HG03575 (cell line): ENCODE results near the gene AIFM2.

Experiments used
- ATAC-seq: cut with Tn5 transposase; IDR thresholded peaks from one replicate; pipeline ENCODE4 v1.9.1; 2021; ENCODE audit not compliant: unreplicated experiment, insufficient number of reproducible peaks, low FRiP score; ENCODE audit errors: extremely low read depth

The AIFM2 gene

DNA sequence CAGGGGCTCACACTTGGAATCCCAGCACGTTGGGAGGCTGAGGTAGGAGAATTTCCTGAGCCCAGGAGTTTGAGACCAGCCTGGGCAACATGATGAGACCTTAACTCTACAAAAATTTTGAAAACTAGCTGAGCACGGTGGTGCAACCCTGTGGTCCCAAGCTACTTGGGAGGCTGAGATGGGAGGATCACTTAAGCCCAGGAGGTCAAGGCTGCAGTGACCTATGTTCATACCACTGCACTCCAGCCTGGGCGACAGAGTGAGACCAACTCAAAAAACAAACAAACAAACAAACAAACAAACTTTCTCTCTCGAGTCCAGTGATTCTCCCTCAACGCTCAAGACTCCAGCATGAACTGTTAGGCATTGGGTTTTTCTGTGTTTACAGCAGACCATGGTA, 15.9 kb upstream of the AIFM2 start:
- ATAC-seq, result no peak

- no peak for ATAC-seq
Measured at GRCh38 chr10:70147259-70147625, 14.6 kb upstream of the AIFM2 start.

GRCh38 chr10:70146489-70147258, 14.0 kb upstream of the AIFM2 start, which contains the start of gene TYSND1:
Gene TYSND1 (minus strand): TSS chr10:70146700. CDS start chr10:70146586, 114 bp downstream.
- peak; percentile 80 for ATAC-seq

GRCh38 chr10:70145666-70146488, 13.3 kb upstream of the AIFM2 start:
- peak; percentile 3 for ATAC-seq

GRCh38 chr10:70145166-70145665, 12.6 kb upstream of the AIFM2 start:
- ATAC-seq, result no peak

DNA sequence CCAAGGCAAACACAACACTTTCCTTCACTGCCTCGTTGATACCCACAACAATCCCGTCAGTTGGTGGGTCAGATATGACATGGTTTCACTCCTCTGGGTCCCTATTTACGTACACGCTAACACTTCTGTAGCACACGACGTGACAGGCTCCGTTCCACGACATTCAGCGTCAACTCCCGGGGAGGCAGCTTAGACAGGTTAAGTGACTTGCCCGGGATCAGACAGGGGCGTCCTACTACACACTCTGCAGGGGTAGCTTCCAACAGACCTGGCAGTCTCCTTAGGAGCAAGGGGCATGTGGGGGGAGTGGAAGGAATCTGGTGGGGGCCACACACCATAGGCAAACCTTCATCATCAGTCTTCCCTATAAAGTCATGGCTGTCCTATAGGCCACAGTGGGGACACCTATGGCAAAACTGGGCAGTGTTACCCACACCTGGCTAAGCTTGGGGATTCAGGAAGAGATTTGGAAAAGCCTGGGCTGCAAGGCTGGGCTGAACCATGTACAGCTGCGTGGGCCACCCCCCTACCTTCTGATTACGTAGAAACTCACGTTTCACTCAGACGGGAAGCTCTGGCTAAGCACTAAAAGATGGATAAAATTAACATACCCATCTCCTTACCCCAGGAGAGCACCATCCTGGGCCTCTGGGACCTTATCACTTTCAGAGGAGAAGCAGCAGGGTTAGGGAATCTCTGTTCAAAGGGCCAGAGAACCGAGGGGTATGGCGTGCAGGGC, 11.9 kb upstream of the AIFM2 start:
- ATAC-seq, result no peak

DNA sequence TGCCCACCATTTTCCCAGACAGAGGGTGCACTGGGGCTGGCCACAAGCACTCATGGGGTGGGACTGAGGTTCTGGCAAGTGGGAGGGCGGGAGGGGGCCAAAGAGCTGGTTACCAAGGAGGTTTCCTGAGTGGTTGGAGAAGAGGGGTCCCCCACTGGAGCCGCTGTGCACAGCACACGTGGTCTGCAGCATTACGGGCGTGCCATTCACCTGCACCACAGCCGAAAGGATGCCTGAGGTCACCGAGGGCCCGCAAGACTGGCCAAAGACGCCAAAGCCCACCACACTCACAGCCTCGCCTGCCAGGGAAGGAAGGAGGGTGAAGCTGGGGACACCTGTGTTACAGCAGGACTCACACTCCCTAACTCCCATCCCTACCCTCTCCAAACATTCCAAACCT, 9.9 kb upstream of the AIFM2 start:
- no peak for ATAC-seq

DNA sequence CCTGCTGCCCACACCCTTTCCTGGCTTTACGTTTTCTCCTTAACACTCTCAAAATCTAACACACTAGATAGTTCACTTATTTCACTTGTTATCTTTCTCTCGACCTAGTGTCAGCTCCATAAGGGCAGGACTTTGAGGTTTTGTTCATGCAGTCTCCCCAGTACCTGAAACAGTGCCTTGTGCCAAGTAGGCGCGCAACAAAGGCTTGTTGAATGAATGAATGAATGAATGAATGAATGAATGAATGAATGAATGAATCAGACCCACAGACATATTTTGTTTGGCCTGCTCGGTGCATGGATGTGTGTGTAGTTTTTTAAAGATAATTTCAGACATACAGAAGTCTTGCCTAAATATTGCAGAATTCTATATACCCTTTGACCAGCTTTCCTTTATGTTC, 7.7 kb upstream of the AIFM2 start:
- no peak for ATAC-seq

DNA sequence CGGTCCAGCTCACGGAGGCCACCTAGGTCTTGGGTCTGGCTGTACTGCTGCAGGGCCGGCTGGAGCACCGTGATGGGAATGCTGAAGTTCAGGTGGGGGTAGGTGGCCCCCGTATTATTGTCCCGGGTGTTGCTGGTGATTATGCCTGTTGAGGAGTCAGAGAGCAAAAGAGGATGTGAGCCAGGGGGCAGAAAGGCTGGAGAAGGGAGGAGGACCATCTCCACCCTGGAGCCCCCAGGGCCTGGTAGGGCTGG, 7.3 kb upstream of the AIFM2 start:
- ATAC-seq, result no peak

DNA sequence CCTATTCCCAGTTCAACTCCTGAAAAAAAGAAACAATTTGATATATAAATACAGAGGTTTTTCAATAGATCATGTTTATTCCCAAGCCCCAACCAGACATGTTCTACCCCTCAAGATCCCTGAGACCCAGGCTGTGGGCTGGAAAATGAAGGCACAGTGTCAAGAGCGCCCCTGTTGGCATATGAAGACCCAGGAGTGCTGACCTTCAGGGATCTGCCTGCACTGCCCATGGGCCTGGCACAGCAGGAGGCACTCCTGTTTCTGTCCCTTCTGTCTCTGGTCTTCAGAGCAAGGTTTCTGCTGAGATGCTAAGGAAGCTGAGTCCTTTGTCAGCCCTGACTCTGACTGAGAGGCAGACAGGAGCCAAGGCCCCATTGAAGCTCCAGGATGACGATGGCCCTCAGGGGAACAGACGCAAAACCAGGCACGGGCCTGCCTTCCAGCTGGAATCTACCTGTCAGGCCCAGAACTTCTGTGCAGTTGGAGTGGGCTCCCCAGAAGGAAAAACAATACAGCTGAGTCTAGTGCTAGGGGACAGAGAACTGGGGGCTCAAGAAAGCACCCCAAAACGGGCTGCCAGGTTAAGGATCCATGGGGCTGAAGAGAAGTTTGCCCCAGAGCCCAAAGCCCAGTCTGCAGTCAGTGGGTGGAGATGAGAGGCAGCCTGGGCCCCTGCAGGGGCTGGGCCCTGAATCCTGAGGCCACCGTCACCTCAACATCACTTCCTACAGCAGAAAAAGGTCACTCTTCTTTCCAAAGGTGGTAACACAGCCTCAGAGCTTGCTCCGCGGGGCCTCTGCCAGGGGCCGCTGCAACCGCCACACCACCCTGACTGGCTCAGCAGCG, 6.7 kb upstream of the AIFM2 start:
- ATAC-seq, result no peak

DNA sequence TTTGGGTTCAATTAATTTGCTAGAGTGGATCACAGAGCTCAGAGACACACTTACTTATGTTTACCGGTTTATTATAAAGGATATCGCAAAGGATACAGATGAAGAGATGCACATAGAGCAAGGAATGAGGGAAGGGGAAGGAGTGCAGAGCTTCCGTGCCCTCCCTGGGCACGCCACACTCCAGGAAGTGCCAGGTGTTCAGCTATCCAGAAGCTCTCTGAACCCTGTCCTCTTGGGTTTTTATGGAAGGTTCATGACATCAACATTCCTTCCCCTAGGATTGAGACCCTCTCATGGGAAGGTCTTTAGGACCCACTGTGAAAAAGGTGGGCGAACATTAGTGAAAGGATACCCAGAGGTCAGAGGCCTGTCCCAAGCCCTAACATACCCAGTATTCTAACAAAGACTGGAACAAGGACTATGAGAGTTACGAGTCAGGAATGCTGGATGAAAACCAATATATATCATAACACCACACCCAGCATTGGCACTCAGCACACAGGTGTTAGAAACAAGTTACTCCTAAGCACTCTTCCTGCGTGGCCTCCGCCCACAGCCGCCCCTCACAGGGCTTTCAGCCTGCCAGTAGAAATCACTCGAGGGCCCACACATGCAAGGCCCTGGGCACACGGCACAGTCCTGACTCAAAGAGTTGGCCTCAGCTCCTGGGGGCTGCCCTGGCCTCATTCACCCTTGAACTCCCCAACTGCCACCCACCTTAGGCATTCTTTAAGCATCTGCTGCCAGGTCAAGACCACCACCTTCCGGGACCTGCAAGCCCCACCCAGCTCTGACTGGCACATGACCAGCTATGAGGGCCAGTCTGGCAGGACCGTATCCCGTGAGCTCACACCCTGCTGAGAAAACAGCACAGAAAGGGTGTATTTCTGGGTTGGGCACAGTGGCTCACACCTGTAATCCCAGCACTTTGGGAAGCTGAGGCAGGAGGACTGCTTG, 5.6 kb upstream of the AIFM2 start:
- ATAC-seq, result no peak

DNA sequence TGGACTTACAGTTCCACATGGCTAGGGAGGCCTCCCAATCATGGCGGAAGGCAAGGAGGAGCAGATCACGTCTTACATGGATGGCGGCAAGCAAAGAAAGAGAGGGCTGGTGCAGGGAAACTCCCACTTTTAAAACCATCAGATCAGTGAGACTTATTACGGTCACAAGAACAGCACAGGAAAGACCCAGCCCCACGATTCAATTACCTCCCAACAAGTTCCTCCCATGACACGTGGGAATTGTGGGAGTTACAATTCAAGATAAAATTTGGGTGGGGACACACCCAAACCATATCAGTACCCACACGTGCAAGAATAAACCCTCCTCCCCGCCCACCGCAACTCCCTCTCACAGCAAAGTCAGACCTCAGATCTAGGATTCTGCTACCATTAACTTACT, 4.5 kb upstream of the AIFM2 start:
- ATAC-seq, result no peak

GRCh38 chr10:70135684-70136083, 3.1 kb upstream of the AIFM2 start:
- ATAC-seq, result no peak

- no peak for ATAC-seq
Measured at GRCh38 chr10:70135046-70135445, 2.4 kb upstream of the AIFM2 start.

DNA sequence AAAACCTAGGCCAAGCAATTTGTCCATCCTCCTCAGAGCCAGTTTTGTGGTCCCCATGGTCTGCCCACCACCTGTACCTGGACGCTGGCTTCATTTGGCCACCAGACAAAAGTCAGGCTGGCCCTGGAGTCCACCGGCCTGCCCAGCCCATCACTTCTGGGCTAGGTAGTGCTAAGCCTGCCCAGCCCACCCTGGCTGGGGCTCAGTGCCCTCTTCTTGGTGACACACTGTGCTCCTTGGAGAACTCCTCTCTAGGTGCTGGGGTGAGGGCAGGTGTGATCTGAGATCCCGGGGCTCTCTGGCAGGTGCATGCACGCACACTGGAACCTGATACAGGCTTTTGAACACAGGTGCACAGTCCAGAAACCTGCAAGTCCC, 1.1 kb downstream of the AIFM2 start:
- ATAC-seq, result no peak

DNA sequence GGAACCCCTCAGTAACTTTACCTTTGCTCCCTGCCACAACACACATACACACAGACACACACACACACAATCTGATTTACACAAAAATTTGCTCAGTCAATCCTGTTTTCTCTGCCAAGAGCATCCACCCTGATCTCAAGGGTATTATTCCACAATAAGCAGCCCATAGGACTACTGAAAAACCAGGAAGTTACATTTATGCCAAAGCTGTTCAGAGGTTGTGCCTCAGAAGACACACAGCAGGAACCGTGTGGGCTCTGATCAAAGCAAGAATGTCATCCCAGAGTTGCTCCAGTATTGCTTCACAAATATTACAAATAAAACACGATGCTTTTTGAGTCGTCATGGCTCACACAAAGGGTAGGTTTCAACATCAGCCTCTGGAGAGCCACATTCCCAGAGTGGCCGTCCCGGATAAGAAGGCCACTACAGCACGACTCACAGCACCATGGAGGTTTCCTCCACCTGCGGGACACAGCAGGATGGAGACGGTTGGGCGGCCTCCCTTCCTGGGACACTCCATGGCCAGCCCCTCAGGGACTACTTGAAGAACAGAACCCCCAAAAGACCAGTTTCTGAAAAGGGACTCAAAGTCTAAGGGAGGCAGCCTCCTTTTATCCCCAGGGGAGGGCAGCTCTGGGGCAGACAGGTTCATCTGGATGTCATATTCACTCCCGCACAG, 1.6 kb downstream of the AIFM2 start:
- no peak for ATAC-seq

GRCh38 chr10:70126700-70127395, 5.8 kb downstream of the AIFM2 start:
- no peak for ATAC-seq
